SK-N-SH (cell line): ENCODE results near the gene C9orf50. TPM values are rescaled to one million over a fixed set of nuclear protein-coding genes. Genes with fewer than 3 reads are reported as not detected.

Experiments used
- CTCF ChIA-PET: fragments of 300-600, 350-600 bp; formaldehyde crosslinking; extraction: SDS; loops from one replicate; lab custom pipeline; 2021; lab: Yijun Ruan, JAX
- POLR2A ChIA-PET: fragments of 350-600 bp; sonication (Branson Sonifier 250); formaldehyde crosslinking; extraction: SDS; loops from one replicate; lab custom pipeline; 2020; ENCODE audit warnings: antibody characterized with exemption, inconsistent platforms; lab: Yijun Ruan, JAX
- DNase-seq: peaks from one replicate; pipeline ENCODE4 v3.0.0; 2012
- H2AFZ ChIP-seq: fragments of 200-600 bp; sonication (generic); 2 replicates; pipeline ENCODE4 v1.8.1; 2016; ENCODE audit warnings: antibody characterized with exemption, mild to moderate bottlenecking, low read depth
- H3F3A ChIP-seq: fragments of 200-600 bp; sonication (generic); replicated peaks from 2 replicates; pipeline ENCODE3; 2016; ENCODE audit warnings: antibody characterized with exemption, mild to moderate bottlenecking; ENCODE audit not compliant: insufficient read depth
- H3K27ac ChIP-seq, 2 experiments: fragments of 200-500 bp in 1 of 2; fragments of 200-600 bp in 1 of 2; sonication (Bioruptor generic) in 1 of 2; sonication (generic), shearing (Covaris generic) in 1 of 2; 2 replicates each; pipeline versions ENCODE4 v1.5.1 to v1.6.1; 2014 to 2016; ENCODE audit warnings: low read depth in 2 of 2, inconsistent platforms in 1 of 2, low read length in 1 of 2, mild to moderate bottlenecking in 1 of 2, mixed read lengths in 1 of 2
- H3K27me3 ChIP-seq: fragments of 200-600 bp; sonication (generic), shearing (Covaris generic); 2 replicates; pipeline ENCODE4 v1.6.1; 2016; ENCODE audit warnings: mixed run types; ENCODE audit not compliant: insufficient read depth
- H3K36me3 ChIP-seq, 2 experiments: fragments of 200-500 bp in 1 of 2; fragments of 200-600 bp in 1 of 2; sonication (Bioruptor generic) in 1 of 2; sonication (generic) in 1 of 2; replicated peaks in 1 of 2; 2 replicates each; pipeline versions ENCODE3 to v1.5.1; 2014 to 2016; ENCODE audit warnings: low read length in 1 of 2, mild to moderate bottlenecking in 1 of 2; ENCODE audit not compliant: insufficient read depth in 2 of 2, control insufficient read depth in 1 of 2
- H3K4me1 ChIP-seq, 2 experiments: fragments of 200-500 bp in 1 of 2; fragments of 200-600 bp in 1 of 2; sonication (Bioruptor generic) in 1 of 2; sonication (generic), shearing (Covaris generic) in 1 of 2; 2 replicates each; pipeline versions ENCODE4 v1.5.1 to v1.6.1; 2014 to 2016; ENCODE audit warnings: low read depth in 1 of 2, low read length in 1 of 2, mixed run types in 1 of 2; ENCODE audit not compliant: insufficient read depth in 2 of 2, control insufficient read depth in 1 of 2
- H3K4me2 ChIP-seq: fragments of 200-600 bp; sonication (generic), shearing (Covaris generic); 2 replicates; pipeline ENCODE4 v1.6.1; 2017; ENCODE audit warnings: mixed run types
- H3K4me3 ChIP-seq, 2 experiments: fragments of 200-500 bp in 1 of 2; fragments of 200-600 bp in 1 of 2; sonication (Bioruptor generic) in 1 of 2; sonication (generic), shearing (Covaris generic) in 1 of 2; 2 replicates each; pipeline versions ENCODE4 v1.5.1 to v1.8.1; 2014 to 2016; ENCODE audit warnings: low read depth in 2 of 2, inconsistent platforms in 1 of 2, low read length in 1 of 2, mild to moderate bottlenecking in 1 of 2, mixed read lengths in 1 of 2, moderate library complexity in 1 of 2
- H3K79me2 ChIP-seq: fragments of 200-600 bp; sonication (generic); 2 replicates; pipeline ENCODE4 v1.8.1; 2017; ENCODE audit warnings: mild to moderate bottlenecking; ENCODE audit not compliant: insufficient read depth
- H3K9ac ChIP-seq: fragments of 200-600 bp; sonication (generic); 2 replicates; pipeline ENCODE4 v1.6.1; 2017; ENCODE audit warnings: mixed run types
- H3K9me2 ChIP-seq: fragments of 200-600 bp; sonication (generic); 2 replicates; pipeline ENCODE4 v1.6.1; 2017; ENCODE audit warnings: mixed run types
- H3K9me3 ChIP-seq: fragments of 200-600 bp; sonication (generic); 2 replicates; pipeline ENCODE4 v1.6.1; 2017; ENCODE audit warnings: mixed run types, mild to moderate bottlenecking, moderate library complexity
- H4K20me1 ChIP-seq: fragments of 200-600 bp; sonication (generic); 2 replicates; pipeline ENCODE4 v1.6.1; 2017; ENCODE audit warnings: mild to moderate bottlenecking, mixed run types; ENCODE audit not compliant: insufficient read depth
- ELF1 ChIP-seq: IDR thresholded peaks from 2 replicates; pipeline ENCODE4 v1.4.0; 2012
- EP300 ChIP-seq, 2 experiments: IDR thresholded peaks; 2 replicates each; pipeline versions ENCODE4 v1.4.0 to v1.6.1; 2012; ENCODE audit warnings: borderline replicate concordance in 1 of 2, low read depth in 1 of 2, low read length in 1 of 2
- FOSL2 ChIP-seq: IDR thresholded peaks from 2 replicates; pipeline ENCODE4 v1.4.0; 2012; ENCODE audit warnings: low read depth, mild to moderate bottlenecking, moderate library complexity, borderline replicate concordance
- FOXM1 ChIP-seq: IDR thresholded peaks from 2 replicates; pipeline ENCODE4 v1.4.0; 2012; ENCODE audit warnings: low read depth, mild to moderate bottlenecking
- GATA2 ChIP-seq: sonication (generic); formaldehyde crosslinking; IDR thresholded peaks from 2 replicates; pipeline ENCODE4 v1.5.0; 2020; ENCODE audit warnings: mild to moderate bottlenecking, missing genetic modification reagents
- MEF2A ChIP-seq: IDR thresholded peaks from 2 replicates; pipeline ENCODE4 v1.4.0; 2012; ENCODE audit warnings: low read depth, borderline replicate concordance
- MXI1 ChIP-seq: IDR thresholded peaks from 2 replicates; pipeline ENCODE4 v1.6.1; 2012; ENCODE audit warnings: mild to moderate bottlenecking, low read depth, low read length, improper control_type of control experiment
- NFIC ChIP-seq: IDR thresholded peaks from 2 replicates; pipeline ENCODE4 v1.4.0; 2012; ENCODE audit warnings: borderline replicate concordance
- POLR2AphosphoS5 ChIP-seq: IDR thresholded peaks from 2 replicates; pipeline ENCODE4 v1.6.1; 2012; ENCODE audit warnings: low read depth, low read length
- RAD21 ChIP-seq: IDR thresholded peaks from 2 replicates; pipeline ENCODE4 v1.6.1; 2012; ENCODE audit warnings: mild to moderate bottlenecking, low read length
- RXRA ChIP-seq: IDR thresholded peaks from 2 replicates; pipeline ENCODE4 v1.4.0; 2012; ENCODE audit warnings: low read depth, mild to moderate bottlenecking, borderline replicate concordance
- SIN3A ChIP-seq: IDR thresholded peaks from 2 replicates; pipeline ENCODE4 v1.6.1; 2012; ENCODE audit warnings: low read depth, mild to moderate bottlenecking, low read length, moderate library complexity, borderline replicate concordance
- TCF12 ChIP-seq: IDR thresholded peaks from 2 replicates; pipeline ENCODE4 v1.4.0; 2012
- TEAD4 ChIP-seq: IDR thresholded peaks from 2 replicates; pipeline ENCODE4 v1.4.0; 2012; ENCODE audit warnings: mild to moderate bottlenecking, borderline replicate concordance; ENCODE audit not compliant: insufficient read depth
- YY1 ChIP-seq: IDR thresholded peaks from 2 replicates; pipeline ENCODE4 v1.4.0; 2012; ENCODE audit warnings: low read depth, mild to moderate bottlenecking
- WGBS: methylation state at CpG from one replicate; pipeline ENCODE4 v1.1.6; 2017; ENCODE audit warnings: low lambda C conversion rate; 5-methylcytosine and 5-hydroxymethylcytosine counted together
- polyA plus RNA-seq, 3 experiments: library from polyadenylated mRNA; depleted of rRNA; stranded (reverse); fragments of >200 nt; gene quantifications; 2 replicates each; pipeline ENCODE4 v1.2.3, GENCODE V29; 2012
- TF ChIP-seq, protein P1 (sequence below): IDR thresholded peaks from 2 replicates; pipeline ENCODE4 v1.6.1; 2012; ENCODE audit warnings: mild to moderate bottlenecking, low read depth, low read length, moderate library complexity
- TF ChIP-seq, protein P2 (sequence below): fragments of 150-350 bp; IDR thresholded peaks from 2 replicates; pipeline ENCODE4 v1.6.1; 2016; ENCODE audit warnings: mild to moderate bottlenecking, low read depth, low read length
- TF ChIP-seq, protein P3 (sequence below): fragments of 150-350 bp; IDR thresholded peaks from 2 replicates; pipeline ENCODE4 v1.6.1; 2017; ENCODE audit warnings: antibody characterized with exemption, low read length, low read depth, borderline replicate concordance

The C9orf50 gene
- polyA plus RNA-seq, 1 of the 3 experiments (the other 2 are of a cell fraction): 0.30 TPM

- CTCF ChIA-PET: interaction anchor here (0.6 to 15.6 kb wide), 62 partner anchors 11 to 486 kb away, joined by 3 to 235 read pairs (median 4); partner anchors contain the start of genes C9orf50 and IER5L
- no peaks in the 10 kb centered on the region for H3K9me2 ChIP-seq
- no peaks in the 10 kb centered on the region for H3K9me3 ChIP-seq
- H3K36me3 ChIP-seq: no peaks in the 10 kb centered on the region
- peaks cover 4 to 25% of the 10 kb centered on the region in 2 experiments; a peak in 2 of 4 replicates for H3K4me1 ChIP-seq
- POLR2A ChIA-PET: interaction anchor here (1.0 to 1.5 kb wide), 3 partner anchors 13 to 437 kb away, joined by 3 read pairs; no protein-coding TSS in a partner anchor
- no peaks in the 10 kb centered on the region for H3K79me2 ChIP-seq
- peak overlapping the region; percentile 82; the same call in 1 of the 2 replicates for H3K9ac ChIP-seq
- H3K27me3 ChIP-seq: no peaks in the 10 kb centered on the region
- TF ChIP-seq TEAD4: no peak
- TF ChIP-seq, protein P1, sequence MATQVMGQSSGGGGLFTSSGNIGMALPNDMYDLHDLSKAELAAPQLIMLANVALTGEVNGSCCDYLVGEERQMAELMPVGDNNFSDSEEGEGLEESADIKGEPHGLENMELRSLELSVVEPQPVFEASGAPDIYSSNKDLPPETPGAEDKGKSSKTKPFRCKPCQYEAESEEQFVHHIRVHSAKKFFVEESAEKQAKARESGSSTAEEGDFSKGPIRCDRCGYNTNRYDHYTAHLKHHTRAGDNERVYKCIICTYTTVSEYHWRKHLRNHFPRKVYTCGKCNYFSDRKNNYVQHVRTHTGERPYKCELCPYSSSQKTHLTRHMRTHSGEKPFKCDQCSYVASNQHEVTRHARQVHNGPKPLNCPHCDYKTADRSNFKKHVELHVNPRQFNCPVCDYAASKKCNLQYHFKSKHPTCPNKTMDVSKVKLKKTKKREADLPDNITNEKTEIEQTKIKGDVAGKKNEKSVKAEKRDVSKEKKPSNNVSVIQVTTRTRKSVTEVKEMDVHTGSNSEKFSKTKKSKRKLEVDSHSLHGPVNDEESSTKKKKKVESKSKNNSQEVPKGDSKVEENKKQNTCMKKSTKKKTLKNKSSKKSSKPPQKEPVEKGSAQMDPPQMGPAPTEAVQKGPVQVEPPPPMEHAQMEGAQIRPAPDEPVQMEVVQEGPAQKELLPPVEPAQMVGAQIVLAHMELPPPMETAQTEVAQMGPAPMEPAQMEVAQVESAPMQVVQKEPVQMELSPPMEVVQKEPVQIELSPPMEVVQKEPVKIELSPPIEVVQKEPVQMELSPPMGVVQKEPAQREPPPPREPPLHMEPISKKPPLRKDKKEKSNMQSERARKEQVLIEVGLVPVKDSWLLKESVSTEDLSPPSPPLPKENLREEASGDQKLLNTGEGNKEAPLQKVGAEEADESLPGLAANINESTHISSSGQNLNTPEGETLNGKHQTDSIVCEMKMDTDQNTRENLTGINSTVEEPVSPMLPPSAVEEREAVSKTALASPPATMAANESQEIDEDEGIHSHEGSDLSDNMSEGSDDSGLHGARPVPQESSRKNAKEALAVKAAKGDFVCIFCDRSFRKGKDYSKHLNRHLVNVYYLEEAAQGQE: no peak
- no peak for TF ChIP-seq RXRA
- TF ChIP-seq FOSL2: no peak
- TF ChIP-seq, protein P2, sequence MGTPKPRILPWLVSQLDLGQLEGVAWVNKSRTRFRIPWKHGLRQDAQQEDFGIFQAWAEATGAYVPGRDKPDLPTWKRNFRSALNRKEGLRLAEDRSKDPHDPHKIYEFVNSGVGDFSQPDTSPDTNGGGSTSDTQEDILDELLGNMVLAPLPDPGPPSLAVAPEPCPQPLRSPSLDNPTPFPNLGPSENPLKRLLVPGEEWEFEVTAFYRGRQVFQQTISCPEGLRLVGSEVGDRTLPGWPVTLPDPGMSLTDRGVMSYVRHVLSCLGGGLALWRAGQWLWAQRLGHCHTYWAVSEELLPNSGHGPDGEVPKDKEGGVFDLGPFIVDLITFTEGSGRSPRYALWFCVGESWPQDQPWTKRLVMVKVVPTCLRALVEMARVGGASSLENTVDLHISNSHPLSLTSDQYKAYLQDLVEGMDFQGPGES: no peak
- no peak for TF ChIP-seq GATA2 (CRISPR knock-in tag)
- TF ChIP-seq RAD21: no peak
- no peak for TF ChIP-seq YY1
- TF ChIP-seq, all 33 proteins: peak for 0
- WGBS: 32% methylated on average over 11 of the region's 12 CpGs
- peak overlapping the region; percentile 96 for H2AFZ ChIP-seq
- H3K27ac ChIP-seq: no peak overlapping the region
- H3F3A ChIP-seq: peaks cover 6% of the 10 kb centered on the region
- peak overlapping the region; percentile 60 to 77; a peak in 3 of 4 replicates for H3K4me3 ChIP-seq
- DNase-seq: no peak
- no peaks in the 10 kb centered on the region for H4K20me1 ChIP-seq
- H3K4me2 ChIP-seq: peak overlapping the region; percentile 99
Observed at GRCh38 chr9:129611307-129611800, 9.5 kb downstream of the C9orf50 start.

- peaks cover 6% of the 10 kb centered on the region for H3F3A ChIP-seq
- H3K27me3 ChIP-seq: no peaks in the 10 kb centered on the region
- H3K79me2 ChIP-seq: no peaks in the 10 kb centered on the region
- 1% methylated on average over 37 of the region's 66 CpGs for WGBS
- CTCF ChIA-PET: interaction anchor here (0.6 to 15.6 kb wide), 62 partner anchors 11 to 485 kb away, joined by 3 to 235 read pairs (median 4); partner anchors contain the start of genes C9orf50 and IER5L
- peak overlapping the region; percentile 82 for H3K9ac ChIP-seq
- POLR2A ChIA-PET: interaction anchor here (0.6 to 1.5 kb wide), 4 partner anchors 14 to 437 kb away, joined by 3 read pairs; no protein-coding TSS in a partner anchor
- H4K20me1 ChIP-seq: no peaks in the 10 kb centered on the region
- H3K4me3 ChIP-seq: peak overlapping the region; percentile 60 to 77
- H2AFZ ChIP-seq: peak overlapping the region; percentile 96
- H3K4me2 ChIP-seq: peak overlapping the region; percentile 99
- peak; percentile 91 for DNase-seq
- no peaks in the 10 kb centered on the region for H3K9me3 ChIP-seq
- peaks cover 4 to 25% of the 10 kb centered on the region in 2 experiments; a peak in 2 of 4 replicates for H3K4me1 ChIP-seq
- H3K27ac ChIP-seq: peak overlapping the region; percentile 58 to 60; a peak in 3 of 4 replicates
- H3K9me2 ChIP-seq: no peaks in the 10 kb centered on the region
- no peaks in the 10 kb centered on the region for H3K36me3 ChIP-seq
- no peak for TF ChIP-seq MEF2A
- TF ChIP-seq, protein P2: no peak
- 0 out of 2 replicates have a peak, but pooled peaks have one; percentile 8 for TF ChIP-seq POLR2AphosphoS5
- TF ChIP-seq FOXM1: no peak
- TF ChIP-seq EP300 (IDR thresholded peaks at IDR 0.05; ENCODE audit: borderline replicate concordance in 1 of 2, low read depth in 1 of 2, low read length in 1 of 2): no peak
- no peak for TF ChIP-seq MXI1
- no peak for TF ChIP-seq NFIC
- TF ChIP-seq GATA2 (CRISPR knock-in tag): no peak
- TF ChIP-seq FOSL2: no peak
- TF ChIP-seq ELF1: no peak
- TF ChIP-seq TCF12: no peak
- TF ChIP-seq, protein P3, sequence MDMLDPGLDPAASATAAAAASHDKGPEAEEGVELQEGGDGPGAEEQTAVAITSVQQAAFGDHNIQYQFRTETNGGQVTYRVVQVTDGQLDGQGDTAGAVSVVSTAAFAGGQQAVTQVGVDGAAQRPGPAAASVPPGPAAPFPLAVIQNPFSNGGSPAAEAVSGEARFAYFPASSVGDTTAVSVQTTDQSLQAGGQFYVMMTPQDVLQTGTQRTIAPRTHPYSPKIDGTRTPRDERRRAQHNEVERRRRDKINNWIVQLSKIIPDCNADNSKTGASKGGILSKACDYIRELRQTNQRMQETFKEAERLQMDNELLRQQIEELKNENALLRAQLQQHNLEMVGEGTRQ: no peak
- no peak; the same call in 1 of the 2 replicates for TF ChIP-seq SIN3A
Observed at GRCh38 chr9:129610473-129611306, 10.2 kb downstream of the C9orf50 start.
